K562 (cell line): ENCODE results near the gene MPC1. TPM values are rescaled to one million over a fixed set of nuclear protein-coding genes. Genes with fewer than 3 reads are reported as not detected.

ENCODE experiments used
- ATF4 ChIP-seq: fragments of 450-650 bp; formaldehyde crosslinking; IDR thresholded peaks from 2 replicates; pipeline ENCODE4 v1.4.0; 2022; ENCODE audit warnings: mild to moderate bottlenecking, moderate library complexity
- ATF7 ChIP-seq: fragments of 450-650 bp; IDR thresholded peaks from 2 replicates; pipeline ENCODE4 v1.7.1; 2014; ENCODE audit warnings: mild to moderate bottlenecking, moderate library complexity
- CREM ChIP-seq: IDR thresholded peaks from 2 replicates; pipeline ENCODE4 v1.6.1; 2014; ENCODE audit warnings: antibody characterized with exemption, low read depth
- EP400 ChIP-seq: fragments of 450-650 bp; IDR thresholded peaks from 2 replicates; pipeline ENCODE4 v1.6.1; 2017; ENCODE audit warnings: antibody characterized with exemption, mild to moderate bottlenecking, moderate library complexity
- ETS2 ChIP-seq: IDR thresholded peaks from 2 replicates; pipeline ENCODE4 v1.6.1; 2016; ENCODE audit warnings: borderline replicate concordance, missing genetic modification characterization, mild to moderate bottlenecking, moderate library complexity, missing compliant biosample characterization; ENCODE audit not compliant: poor library complexity, severe bottlenecking
- FIP1L1 ChIP-seq: fragments of 200-400 bp; formaldehyde crosslinking; IDR thresholded peaks from 2 replicates; pipeline ENCODE4 v1.6.1; 2018; ENCODE audit warnings: mild to moderate bottlenecking, low read depth, low read length; ENCODE audit not compliant: poor library complexity, severe bottlenecking
- HDAC3 ChIP-seq: fragments of 450-650 bp; IDR thresholded peaks from 2 replicates; pipeline ENCODE4 v1.6.1; 2018; ENCODE audit warnings: borderline replicate concordance, mild to moderate bottlenecking, moderate library complexity; ENCODE audit not compliant: partially characterized antibody
- KAT7 ChIP-seq: sonication (generic); formaldehyde crosslinking; IDR thresholded peaks from 2 replicates; pipeline ENCODE4 v1.8.0; 2022; ENCODE audit warnings: missing genetic modification reagents, mild to moderate bottlenecking, borderline replicate concordance
- L3MBTL2 ChIP-seq: fragments of 450-650 bp; IDR thresholded peaks from 2 replicates; pipeline ENCODE4 v1.6.1; 2016; ENCODE audit warnings: mild to moderate bottlenecking, moderate library complexity
- NCOA2 ChIP-seq, 2 experiments: fragments of 450-650 bp; IDR thresholded peaks; 2 replicates each; pipeline ENCODE4 v1.6.1; 2018; ENCODE audit warnings: mild to moderate bottlenecking in 2 of 2, moderate library complexity in 1 of 2; ENCODE audit not compliant: partially characterized antibody in 2 of 2
- NFYB ChIP-seq: IDR thresholded peaks from 2 replicates; pipeline ENCODE4 v1.6.1; 2011; ENCODE audit warnings: mild to moderate bottlenecking, moderate library complexity; ENCODE audit not compliant: insufficient read length; ENCODE audit errors: extremely low read depth
- PRDM10 ChIP-seq: fragments of 450-650 bp; IDR thresholded peaks from 2 replicates; pipeline ENCODE4 v1.6.1; 2018; ENCODE audit not compliant: partially characterized antibody
- RCOR1 ChIP-seq, 2 experiments: IDR thresholded peaks; 2 replicates each; pipeline ENCODE4 v1.6.1; 2012; ENCODE audit warnings: low read depth in 2 of 2, low read length in 2 of 2, borderline replicate concordance in 1 of 2, improper control_type of control experiment in 1 of 2
- ZNF175 ChIP-seq: fragments of 200-800 bp; sonication (Bioruptor generic); IDR thresholded peaks from 2 replicates; pipeline ENCODE4 v1.6.1; 2016; ENCODE audit warnings: low read depth, mild to moderate bottlenecking, missing genetic modification characterization, missing compliant biosample characterization
- ZNF408 ChIP-seq: fragments of 250-450 bp; sonication (Bioruptor Pico); IDR thresholded peaks from 2 replicates; pipeline ENCODE4 v1.4.0; 2020; ENCODE audit warnings: low read depth, mild to moderate bottlenecking, moderate library complexity
- ZNF584 ChIP-seq: fragments of 200-800 bp; sonication (Bioruptor generic); IDR thresholded peaks from 2 replicates; pipeline ENCODE4 v1.6.1; 2016; ENCODE audit warnings: low read depth, mild to moderate bottlenecking, missing genetic modification characterization, missing compliant biosample characterization
- polyA plus RNA-seq, 8 experiments: library from polyadenylated mRNA; depleted of rRNA in 4 of 8; stranded (reverse) in 5 of 8; unstranded in 3 of 8; fragments of >200 nt; fragmentation: Nextera tagmentation in 2 of 8; fragmentation: Illumina TruSeq in 1 of 8; extraction: Ambion mirVana in 2 of 8; extraction: Trizol in 1 of 8; gene quantifications; 2 replicates each; pipeline versions ENCODE4 v1.2.1 to v1.2.3, GENCODE V29; 2011 to 2014; ENCODE audit warnings: inconsistent platforms in 1 of 8, missing spikeins in 1 of 8
- total RNA-seq, 7 experiments: library from RNA; depleted of rRNA in 6 of 7; stranded (reverse); fragments of >200 nt in 6 of 7; fragmentation: Illumina TruSeq in 2 of 7; extraction: Trizol in 2 of 7; gene quantifications; 2 replicates each; pipeline versions ENCODE4 v1.2.1 to v1.2.3, GENCODE V29; 2011 to 2021; ENCODE audit warnings: low replicate concordance in 1 of 7
- TF ChIP-seq, protein P1 (sequence below): sonication (generic); formaldehyde crosslinking; IDR thresholded peaks from 2 replicates; pipeline ENCODE4 v1.8.1; 2022; ENCODE audit warnings: missing genetic modification reagents
- TF ChIP-seq, protein P2 (sequence below): fragments of 250-450 bp; sonication (Bioruptor Pico); IDR thresholded peaks from 2 replicates; pipeline ENCODE4 v1.4.0; 2020; ENCODE audit warnings: mild to moderate bottlenecking, moderate library complexity

The MPC1 gene
- total and polyA plus RNA-seq, 9 of the 15 experiments (the other 6 are each of a cell fraction or from before 2014, with no cell fraction given) = 78.6 to 185 (median 138) TPM

- TF ChIP-seq PRDM10 (no peak), ATF7 (0 out of 2 replicates have a peak, but pooled peaks have one; percentile 33), EP400 (0 out of 2 replicates have a peak, but pooled peaks have one; percentile 18), NCOA2 (IDR thresholded peaks at IDR 0.05; ENCODE audit: partially characterized antibody in 2 of 2) (peak in 1 of 2 experiments; percentile 14), FIP1L1 (no peak), NFYB (peak; percentile 34), ETS2 (no peak), ZNF175 (CRISPR knock-in tag) (no peak), HDAC3 (peak; percentile 32), ATF4 (no peak), KAT7 (CRISPR knock-in tag) (no peak), ZNF584 (CRISPR knock-in tag) (no peak), RCOR1 (IDR thresholded peaks at IDR 0.05; ENCODE audit: borderline replicate concordance in 1 of 2, low read depth in 2 of 2, low read length in 2 of 2) (0 out of 4 replicates have a peak, but pooled peaks of 1 of the 2 experiments have one; percentile 20), CREM (peak; percentile 44; the same call in 1 of the 2 replicates), ZNF408 (CRISPR knock-in tag) (no peak), L3MBTL2 (peak; percentile 58; the same call in 1 of the 2 replicates)
- TF ChIP-seq, protein P1, sequence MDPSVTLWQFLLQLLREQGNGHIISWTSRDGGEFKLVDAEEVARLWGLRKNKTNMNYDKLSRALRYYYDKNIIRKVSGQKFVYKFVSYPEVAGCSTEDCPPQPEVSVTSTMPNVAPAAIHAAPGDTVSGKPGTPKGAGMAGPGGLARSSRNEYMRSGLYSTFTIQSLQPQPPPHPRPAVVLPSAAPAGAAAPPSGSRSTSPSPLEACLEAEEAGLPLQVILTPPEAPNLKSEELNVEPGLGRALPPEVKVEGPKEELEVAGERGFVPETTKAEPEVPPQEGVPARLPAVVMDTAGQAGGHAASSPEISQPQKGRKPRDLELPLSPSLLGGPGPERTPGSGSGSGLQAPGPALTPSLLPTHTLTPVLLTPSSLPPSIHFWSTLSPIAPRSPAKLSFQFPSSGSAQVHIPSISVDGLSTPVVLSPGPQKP = no peak
- TF ChIP-seq, protein P2, sequence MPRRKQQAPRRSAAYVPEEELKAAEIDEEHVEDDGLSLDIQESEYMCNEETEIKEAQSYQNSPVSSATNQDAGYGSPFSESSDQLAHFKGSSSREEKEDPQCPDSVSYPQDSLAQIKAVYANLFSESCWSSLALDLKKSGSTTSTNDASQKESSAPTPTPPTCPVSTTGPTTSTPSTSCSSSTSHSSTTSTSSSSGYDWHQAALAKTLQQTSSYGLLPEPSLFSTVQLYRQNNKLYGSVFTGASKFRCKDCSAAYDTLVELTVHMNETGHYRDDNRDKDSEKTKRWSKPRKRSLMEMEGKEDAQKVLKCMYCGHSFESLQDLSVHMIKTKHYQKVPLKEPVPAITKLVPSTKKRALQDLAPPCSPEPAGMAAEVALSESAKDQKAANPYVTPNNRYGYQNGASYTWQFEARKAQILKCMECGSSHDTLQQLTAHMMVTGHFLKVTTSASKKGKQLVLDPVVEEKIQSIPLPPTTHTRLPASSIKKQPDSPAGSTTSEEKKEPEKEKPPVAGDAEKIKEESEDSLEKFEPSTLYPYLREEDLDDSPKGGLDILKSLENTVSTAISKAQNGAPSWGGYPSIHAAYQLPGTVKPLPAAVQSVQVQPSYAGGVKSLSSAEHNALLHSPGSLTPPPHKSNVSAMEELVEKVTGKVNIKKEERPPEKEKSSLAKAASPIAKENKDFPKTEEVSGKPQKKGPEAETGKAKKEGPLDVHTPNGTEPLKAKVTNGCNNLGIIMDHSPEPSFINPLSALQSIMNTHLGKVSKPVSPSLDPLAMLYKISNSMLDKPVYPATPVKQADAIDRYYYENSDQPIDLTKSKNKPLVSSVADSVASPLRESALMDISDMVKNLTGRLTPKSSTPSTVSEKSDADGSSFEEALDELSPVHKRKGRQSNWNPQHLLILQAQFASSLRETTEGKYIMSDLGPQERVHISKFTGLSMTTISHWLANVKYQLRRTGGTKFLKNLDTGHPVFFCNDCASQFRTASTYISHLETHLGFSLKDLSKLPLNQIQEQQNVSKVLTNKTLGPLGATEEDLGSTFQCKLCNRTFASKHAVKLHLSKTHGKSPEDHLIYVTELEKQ (CRISPR knock-in tag) = no peak
These were observed 30.9 kb downstream of the MPC1 start (continued) for GRCh38 chr6:166351715-166352285.
